ENCODE results near the gene ARHGAP22.

ARHGAP22 gene

DNA sequence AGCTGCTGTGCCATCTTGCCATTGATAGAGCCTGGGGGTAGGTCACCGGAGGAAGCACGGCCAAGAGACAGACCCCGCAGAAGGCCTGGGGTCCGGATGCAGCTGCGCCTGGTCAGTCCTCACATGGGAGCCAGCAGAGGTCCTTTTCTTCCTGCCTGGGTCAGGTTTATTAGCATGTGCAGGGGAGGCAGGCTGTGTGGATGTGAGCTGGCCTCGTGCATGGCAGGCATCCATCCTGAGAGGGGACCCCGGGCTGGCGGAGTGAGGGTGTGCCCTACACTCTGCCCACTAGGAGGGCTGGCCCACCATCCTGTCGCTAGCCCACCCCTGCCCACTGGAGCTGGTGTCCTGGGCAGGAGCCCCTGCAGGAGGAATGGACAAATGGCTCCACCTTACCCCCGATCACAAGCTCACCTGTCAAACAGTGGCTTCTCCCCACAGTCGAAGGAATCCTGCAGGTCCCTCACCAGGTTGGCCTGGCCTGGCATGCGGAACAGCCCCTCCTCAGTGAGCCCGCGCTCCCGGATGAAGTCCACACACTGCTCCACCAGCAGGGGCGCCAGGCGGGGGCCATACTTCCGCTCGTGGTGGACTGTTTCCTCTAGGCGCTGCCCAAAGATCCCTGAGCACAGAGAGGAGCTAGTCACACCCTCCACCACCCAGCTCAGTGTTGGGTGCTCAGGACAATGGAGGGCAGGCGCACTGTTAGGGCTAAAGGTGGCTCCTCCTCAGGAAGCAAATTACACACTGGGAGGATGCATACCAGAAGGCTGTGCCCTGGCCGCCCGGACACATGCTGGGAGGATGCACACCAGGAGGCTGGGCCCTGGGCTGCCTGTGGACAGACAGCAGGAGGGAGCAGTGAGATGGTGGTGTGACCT, 145.4 kb downstream of the ARHGAP22 start:
- DNase-seq: peak; percentile 47 to 64

DNA sequence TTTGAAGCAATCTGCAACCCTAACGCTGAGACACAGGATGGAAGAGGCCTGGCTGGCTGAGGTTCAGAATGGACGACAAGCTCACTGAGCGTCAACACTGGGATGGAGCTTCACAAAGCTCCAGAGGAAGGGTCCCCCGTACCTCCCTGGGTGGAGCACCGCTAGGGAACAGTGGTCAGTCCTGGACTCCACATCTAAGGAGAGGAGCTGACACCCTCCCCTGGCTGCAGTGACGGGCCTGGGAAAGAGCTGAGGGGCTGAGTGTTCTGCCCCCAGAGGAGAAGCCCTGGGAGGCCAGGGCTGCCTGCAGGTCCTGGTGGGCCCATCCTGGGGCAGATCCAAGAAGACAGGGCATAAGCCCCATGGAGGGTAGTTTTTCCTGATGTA, 146.2 kb downstream of the ARHGAP22 start:
- no peak for DNase-seq

GRCh38 chr10:48457949-48458661, 146.8 kb downstream of the ARHGAP22 start:
- no peak for DNase-seq

DNA sequence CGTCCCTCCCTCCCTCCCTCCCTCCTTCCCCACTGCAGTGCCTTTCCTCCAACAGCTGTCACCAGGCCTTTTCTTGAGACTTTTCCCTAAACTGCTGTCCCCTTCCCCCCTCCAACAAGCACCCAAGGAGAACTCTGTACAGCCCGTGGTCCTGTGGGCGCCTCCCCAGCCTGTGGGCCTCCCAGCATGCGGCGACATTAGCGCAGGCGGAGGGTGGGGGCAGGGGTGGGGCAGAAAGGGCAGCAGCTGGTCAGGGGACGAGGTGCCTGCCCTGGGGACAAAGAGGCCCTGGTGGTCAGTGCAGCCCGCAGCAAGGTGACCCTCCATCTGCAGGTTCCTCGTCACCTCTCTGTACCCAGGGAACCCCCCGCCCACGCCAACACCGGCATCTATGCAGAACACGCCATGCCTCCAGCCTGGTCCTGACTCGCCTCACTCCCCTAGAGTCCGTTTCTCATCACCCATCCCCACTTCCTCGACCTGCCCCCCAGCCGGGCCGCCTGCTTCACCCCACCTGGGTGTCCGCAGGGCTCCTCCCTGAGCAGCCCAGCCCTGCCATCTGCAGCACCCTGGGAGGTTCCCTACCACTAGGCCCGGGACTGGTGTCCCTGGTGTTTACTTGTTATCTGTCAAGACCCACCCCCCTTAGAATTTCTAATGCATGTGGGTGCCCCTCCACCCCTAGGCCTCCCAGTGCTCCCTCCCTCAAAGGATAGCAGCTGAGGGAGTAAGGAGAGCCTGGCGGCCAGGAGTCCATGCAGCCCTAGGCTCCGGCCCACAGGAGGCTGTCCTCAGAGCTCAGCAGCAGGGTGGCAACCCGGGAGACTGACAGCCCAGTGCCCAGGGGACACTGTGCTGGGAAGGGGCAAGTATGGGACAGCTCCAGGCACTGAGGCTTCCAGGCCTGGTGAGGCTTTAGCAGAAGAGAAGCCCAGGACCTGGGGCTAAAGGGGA, 147.8 kb downstream of the ARHGAP22 start:
- DNase-seq: peak; percentile 80 to 87

DNA sequence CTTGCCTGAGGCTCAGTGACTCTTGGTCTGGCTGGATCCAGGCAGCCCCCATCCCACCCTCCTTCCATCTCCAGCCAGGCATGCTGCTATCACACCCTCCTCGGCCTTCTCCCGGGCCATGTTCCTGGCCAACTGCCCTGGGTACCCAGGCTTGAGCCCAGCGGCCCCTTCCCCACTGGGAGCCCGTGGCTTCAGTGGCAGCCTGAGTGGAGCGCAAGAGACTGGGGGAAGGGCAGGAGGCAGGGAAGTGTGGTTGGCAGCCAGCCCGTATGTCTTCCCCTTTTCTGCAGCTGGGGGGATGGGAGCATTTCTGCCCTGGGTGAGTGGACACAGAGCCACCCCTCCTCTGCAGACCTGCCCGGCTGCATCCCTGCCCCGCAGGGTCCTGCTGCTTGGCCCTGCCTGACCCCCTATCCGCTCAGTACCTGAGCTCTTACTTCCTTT, 148.5 kb downstream of the ARHGAP22 start:
- DNase-seq: peak; percentile 87 to 93

GRCh38 chr10:48455392-48456151, 149.3 kb downstream of the ARHGAP22 start:
- no peak for DNase-seq

GRCh38 chr10:48455055-48455391, 149.8 kb downstream of the ARHGAP22 start:
- DNase-seq: no peak

DNA sequence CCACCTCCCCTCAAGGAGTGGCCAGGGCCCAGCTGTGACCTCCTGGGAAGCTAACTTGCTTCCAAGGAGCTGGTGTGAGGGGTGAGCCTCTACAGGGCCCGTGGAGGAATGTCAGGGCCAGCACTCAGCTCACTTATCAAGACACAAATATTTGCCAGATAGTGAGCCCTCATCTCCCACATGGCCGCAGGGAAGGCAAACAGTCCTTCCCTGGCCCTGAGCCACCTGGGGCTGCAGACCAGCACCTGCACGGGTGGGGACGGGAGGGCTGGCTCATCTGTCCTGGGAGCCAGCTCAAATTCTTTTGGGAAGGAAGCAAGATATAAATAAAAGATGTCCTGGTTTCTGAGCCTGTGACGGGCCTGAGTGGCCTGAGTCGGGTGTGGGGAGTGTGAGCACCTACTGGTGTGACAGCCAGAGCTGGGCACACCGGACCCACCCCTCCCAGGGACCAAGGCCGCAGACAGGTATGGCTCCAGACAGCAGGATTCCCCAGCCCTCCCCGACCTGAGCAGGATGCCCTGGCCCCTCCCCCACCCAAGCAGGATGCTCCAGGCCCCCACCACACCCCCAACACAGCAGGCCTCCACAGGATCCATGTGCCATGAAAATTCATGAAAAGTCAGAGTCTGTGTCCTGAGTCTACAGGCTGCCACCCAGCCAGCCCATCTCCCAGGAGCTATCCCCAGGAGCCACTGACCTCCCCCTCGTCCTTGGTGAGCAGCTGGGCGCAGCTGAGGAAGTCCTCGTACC, 150.4 kb downstream of the ARHGAP22 start:
- no peak for DNase-seq

- DNase-seq: no peak
Measured at GRCh38 chr10:48453451-48454301, 151.2 kb downstream of the ARHGAP22 start.

- no peak for DNase-seq
Measured at GRCh38 chr10:48452879-48453412, 151.9 kb downstream of the ARHGAP22 start.

- DNase-seq: no peak
Measured at GRCh38 chr10:48451969-48452878, 152.6 kb downstream of the ARHGAP22 start.

DNA sequence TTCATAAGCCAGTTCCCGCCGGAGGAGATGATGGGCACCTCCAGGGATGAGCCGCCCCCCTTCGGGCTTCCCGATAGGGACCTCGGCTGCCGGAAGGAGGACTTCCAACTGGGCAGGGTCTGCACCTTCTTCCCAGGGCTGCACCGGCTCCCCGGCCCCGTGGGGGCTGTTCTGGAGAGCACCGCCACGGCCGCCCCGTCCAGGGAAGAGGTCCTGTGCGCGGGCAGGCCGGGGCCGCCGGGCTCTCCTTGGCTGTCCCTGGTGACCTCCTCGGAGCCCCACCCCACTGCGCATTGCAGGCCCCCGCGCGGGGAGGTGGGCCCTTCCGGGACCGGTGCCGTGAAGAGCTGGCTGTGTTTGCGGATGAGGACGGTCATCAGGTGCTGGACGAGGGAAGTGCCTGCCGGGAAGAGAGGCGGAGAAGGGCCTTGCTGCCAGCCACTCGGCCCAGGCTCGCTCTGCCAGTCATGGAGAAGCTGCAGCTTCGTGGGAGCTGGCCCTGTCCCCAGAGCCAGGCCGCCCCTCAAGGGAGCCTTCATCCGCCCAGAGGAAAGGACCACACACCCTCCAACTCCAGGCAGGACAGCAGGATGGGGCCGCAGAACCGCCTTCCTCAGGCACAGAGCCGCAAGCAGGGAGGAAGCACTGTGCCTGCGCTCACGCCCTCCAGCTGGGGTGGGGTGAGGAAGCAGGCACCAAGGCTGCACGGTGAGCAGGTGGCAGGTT, 154.0 kb downstream of the ARHGAP22 start:
- DNase-seq: no peak

- DNase-seq: no peak
Measured at GRCh38 chr10:48450233-48450740, 154.6 kb downstream of the ARHGAP22 start.

DNA sequence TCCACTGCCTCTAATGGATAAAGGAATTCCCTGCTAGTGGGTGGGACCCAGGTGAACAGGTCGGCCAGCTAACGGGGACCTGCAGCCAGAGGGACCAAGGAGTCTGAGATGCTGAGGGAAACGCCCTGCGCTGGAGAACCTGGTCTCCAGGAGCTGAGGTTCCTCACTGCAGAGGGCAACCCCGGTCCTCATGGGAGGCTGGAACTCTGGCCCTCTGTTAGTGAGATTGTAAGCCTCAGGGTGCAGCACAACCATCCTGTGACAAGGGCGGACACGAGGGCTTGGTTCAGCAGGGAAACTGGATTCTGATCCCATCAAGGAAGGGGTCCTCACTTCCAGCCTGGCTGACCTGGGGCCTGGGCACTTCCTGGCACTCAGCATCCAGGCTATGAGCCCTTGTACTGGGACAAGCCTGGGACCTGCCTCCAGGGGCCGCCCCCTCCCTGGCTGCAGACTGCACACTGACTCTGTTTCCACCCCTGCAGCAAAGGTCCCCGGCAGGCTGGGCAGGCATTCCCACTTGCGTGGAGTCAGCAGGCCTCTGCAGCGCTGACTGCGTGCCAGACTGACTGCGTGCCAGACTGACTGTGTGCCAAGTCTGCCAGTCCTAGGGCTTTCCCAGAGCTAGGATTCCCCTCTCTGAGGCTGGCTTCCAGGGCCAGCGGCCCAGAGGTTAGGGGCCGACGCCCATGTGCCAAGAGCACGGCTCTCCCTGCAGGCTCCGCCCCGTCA, 155.2 kb downstream of the ARHGAP22 start:
- DNase-seq: no peak

DNA sequence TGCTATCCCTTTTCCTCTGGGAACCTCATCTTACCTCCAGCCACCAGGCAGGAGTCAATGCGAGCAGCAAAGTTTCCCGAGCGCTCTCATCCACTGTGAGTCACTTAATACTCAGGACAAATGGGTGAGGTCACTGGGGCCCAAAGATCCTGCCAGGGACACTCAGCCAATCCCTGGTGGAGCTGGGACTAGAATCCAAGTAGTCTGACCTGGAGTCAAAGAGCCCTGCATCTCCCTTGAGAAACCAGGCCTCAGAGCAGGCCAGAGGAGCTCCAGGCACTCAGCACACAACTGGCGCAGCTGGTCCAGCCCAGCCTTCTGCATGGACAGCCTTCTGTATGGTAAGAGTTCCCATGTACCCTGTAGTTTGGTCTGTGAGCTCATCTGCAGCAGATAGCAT, 156.1 kb downstream of the ARHGAP22 start:
- no peak for DNase-seq

- DNase-seq: no peak
Measured at GRCh38 chr10:48447356-48448215, 157.3 kb downstream of the ARHGAP22 start.

All from Kasumi-1 (cell line).